ENCODE data around the gene ZBTB44.
"Not testable (repeated sequence)": the region's sequence is repeated elsewhere in the genome, so short reads cannot be mapped to it uniquely, and the experiment has no call there.

Gene ZBTB44

DNA sequence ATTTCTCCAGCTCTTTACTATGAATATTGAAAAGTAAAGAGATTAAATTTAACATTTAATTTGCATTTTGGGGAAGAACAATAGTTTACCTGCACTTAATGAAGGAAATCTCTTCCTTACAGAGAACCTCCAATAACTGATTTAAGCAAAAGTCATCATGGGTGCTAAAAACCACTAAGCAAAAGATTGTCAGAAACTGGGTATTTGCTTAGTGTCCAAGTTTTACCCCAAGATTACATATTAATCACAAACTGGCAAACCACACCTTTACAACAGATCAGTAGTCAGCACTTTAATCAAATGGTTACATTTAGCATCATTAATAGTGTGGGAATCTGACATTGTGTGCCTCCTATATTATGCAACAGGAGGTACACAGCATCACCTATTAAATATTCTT lies 2.7 kb downstream of the ZBTB44 start:
- no peak for DNase-seq

DNA sequence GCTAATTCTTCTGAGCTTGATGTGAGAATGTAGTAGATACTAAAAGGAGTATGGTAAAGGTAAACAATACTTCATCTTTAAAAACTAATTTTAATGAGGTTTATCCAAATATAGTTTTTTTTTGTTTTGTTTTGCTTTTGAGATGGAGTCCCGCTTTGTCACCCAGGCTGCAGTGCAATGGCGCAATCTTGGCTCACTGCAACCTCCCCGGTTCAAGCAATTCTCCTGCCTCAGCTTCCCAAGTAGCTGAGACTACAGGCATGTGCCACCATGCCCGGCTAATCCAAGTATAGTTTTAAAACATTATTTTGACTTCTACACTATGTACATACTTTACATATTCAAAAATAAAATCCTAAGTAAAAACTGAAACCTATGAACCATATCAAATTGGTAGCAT lies 4.1 kb downstream of the ZBTB44 start:
- no peak for DNase-seq

GRCh38 chr11:130308886-130309285 lies 5.8 kb downstream of the ZBTB44 start:
- DNase-seq = no peak

- DNase-seq = no peak
These were observed 6.7 kb downstream of the ZBTB44 start for GRCh38 chr11:130308059-130308458.

- no peak for DNase-seq
These were observed 10.1 kb downstream of the ZBTB44 start for GRCh38 chr11:130304651-130305050.

DNA sequence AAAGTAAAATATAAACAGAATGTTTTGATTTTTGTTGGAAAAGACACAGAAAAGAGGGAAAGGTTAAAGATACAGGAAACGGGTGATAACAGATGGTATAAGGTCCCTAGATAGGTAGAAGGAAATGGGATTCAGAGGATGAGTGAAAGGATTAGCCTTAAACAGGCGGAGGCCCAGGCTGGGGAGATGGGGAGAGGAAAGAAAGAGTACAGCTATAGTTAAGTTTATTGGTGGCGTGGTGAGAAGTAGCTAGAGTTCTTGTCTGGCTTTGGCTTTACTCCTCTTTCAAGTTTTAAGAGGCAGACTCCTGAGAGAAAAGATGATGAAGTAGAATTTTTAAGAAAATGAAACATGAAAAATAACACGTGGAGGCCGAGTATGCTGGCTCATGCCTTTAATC lies 13.7 kb downstream of the ZBTB44 start:
- no peak for DNase-seq

DNA sequence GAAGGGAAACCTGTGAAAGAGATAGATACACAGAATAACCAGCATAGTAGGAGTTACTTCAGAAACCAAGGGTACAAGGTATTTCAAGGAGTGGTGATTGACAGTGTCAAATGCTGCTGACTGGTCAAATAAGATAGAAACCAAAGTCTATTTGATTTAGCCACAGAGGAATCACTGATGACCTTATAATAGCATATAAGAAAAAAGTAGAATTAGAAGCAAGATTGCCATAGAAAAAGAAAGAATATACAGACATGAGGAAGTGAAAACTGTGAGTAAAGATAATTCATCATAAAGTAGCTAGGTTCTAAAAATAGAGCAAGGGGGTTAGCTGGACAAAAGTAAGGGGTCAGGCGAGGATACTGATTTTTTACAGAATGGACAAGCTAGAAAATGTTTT lies 14.2 kb downstream of the ZBTB44 start:
- DNase-seq = no peak

- no peak for DNase-seq
These were observed 14.7 kb downstream of the ZBTB44 start for GRCh38 chr11:130299978-130300377.

- DNase-seq = no peak
These were observed 19.1 kb downstream of the ZBTB44 start for GRCh38 chr11:130295657-130296056.

GRCh38 chr11:130282111-130282510 lies 32.6 kb downstream of the ZBTB44 start:
- DNase-seq = no peak

DNA sequence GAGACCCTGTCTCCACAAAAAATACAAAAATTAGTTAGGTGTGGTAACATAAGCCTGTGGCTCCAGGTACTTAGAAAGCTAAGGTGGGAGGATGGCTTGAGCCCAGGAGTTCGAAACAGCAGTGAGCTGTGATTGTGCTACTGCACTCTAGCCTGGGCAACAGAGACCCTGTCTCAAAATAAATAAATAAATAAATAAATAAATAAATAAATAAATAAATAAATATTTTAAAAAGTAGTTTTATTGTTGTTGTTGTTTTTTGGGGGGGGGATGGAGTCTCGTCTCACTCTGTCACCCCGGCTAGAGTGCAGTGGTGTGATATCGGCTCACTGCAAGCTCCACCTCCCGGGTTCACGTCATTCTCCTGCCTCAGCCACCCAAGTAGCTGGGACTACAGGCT lies 33.4 kb downstream of the ZBTB44 start:
- DNase-seq = not testable (repeated sequence)

DNA sequence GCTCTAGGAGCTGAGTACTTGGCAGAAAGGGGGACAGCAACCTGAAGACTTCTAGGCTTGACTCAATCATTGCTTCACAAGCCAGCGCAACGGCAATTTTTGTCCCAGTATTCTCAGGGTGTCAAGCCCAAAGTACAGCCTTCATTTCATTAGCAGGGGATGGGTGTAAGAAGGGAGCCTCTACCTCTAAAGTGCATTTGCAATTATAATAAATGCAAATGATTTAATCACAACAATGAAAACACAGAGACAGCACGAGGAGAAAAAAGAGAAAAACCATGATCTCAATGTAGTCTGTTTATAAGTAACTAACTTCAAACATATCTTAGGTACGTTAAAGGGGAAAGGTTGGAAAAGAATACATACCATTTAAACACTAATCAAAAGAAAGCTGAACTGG lies 34.7 kb downstream of the ZBTB44 start:
- DNase-seq = no peak

DNA sequence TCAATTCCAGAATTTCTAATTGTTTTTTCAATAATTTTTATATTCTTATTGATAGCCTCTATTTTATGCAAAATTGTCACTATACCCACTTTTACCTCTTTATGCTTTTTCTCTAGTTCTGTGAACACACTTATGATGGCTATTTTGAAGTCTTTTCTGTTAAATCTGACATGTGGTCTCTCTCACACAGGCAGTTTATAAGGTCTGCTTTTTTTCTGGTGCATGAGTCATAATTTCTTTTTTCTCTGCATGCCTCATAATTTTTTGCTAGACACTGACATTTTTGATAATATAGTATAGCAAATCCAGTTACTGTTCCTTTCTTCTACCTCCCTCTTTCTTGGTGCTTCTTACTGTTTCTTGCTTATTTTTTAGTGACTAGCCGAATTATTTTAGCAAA lies 36.0 kb downstream of the ZBTB44 start:
- no peak for DNase-seq

- no peak for DNase-seq
These were observed 36.6 kb downstream of the ZBTB44 start for GRCh38 chr11:130278151-130278550.

DNA sequence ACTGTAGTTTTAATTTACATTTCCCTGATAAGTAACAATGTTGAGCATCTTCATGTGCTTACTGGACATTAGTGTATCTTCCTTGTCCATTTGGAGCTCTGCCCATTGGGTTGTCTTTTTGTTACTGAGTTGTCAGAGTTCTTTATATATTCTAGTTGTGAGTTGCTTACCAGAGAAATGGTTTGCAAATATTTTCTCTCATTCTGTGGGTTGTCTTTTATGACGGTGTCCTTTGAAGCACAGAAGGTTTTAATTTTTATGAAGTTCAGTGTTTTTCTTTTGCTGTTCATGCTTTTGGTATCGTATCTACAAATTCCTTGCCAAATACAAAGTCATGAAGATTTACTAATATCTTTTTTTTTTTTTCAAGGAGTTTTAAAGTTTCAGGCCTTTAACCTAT lies 42.4 kb downstream of the ZBTB44 start:
- DNase-seq = no peak

DNA sequence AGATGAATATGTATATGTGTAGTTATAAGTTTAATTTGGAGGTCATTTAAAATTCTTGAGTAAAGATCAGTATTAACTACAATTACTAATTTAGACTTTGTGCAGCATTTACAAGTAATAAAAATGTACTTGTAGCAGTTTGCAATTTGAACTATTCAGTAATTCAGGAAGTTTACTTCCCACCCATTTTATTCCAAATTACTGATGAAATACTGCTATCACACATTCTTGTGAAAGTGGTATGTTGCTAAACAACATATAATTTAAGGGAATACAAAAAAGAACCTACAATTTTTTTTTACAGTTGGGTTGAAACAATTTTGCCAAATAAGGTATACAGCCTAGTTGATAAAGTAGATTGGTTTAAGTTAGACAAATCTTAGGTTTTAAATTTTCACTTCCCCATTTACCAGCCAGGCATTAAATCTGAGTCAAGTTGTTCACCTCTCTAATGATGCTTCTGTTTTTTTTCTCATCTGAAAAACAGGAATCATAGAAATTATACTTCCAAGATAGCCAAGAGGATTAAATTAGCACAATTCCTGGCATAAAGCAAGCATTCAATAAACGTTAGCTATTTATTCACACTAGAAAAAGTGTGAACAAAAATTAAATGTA lies 45.3 kb downstream of the ZBTB44 start:
- no peak for DNase-seq

GRCh38 chr11:130263351-130263750 lies 51.4 kb downstream of the ZBTB44 start:
- DNase-seq = no peak

GRCh38 chr11:130262424-130262823 lies 52.3 kb downstream of the ZBTB44 start:
- DNase-seq = no peak

DNA sequence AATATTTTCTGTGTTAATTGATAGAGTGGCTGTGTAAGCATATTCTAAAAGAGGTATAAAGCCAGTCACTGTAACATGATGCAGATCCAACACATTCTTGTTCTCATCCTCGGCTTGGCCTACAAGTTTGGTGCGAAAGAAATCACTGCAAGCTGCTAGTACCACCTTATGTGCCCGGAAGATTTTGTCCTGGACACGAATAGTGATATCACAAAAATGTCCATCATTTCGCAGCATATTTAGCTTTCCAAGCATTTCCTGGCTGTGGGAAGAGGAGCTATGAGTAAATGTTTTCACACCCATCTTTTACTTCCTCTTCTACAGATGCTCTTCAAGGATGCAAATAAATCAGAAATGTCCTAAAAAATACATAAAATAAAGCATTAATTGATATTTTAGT lies 53.1 kb downstream of the ZBTB44 start:
- DNase-seq = no peak

DNA sequence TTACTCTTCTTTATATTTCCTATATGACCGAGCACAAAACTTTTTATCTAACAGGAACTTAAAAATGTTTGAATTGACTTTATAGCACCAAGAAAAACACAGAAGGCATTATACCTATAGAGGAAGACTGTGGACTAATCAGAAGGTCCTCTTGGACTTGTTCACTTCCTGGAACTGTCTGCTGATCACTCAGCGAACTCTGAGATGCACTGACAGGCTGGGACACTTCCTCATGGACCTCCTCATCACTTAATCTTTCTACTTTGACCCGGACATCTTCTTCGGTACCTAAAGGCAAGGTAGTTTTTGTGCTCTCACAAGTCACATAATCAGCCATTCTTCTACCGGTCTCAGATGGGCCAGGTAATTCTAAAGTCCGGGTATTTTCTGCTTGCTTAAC lies 54.0 kb downstream of the ZBTB44 start:
- DNase-seq = no peak

DNA sequence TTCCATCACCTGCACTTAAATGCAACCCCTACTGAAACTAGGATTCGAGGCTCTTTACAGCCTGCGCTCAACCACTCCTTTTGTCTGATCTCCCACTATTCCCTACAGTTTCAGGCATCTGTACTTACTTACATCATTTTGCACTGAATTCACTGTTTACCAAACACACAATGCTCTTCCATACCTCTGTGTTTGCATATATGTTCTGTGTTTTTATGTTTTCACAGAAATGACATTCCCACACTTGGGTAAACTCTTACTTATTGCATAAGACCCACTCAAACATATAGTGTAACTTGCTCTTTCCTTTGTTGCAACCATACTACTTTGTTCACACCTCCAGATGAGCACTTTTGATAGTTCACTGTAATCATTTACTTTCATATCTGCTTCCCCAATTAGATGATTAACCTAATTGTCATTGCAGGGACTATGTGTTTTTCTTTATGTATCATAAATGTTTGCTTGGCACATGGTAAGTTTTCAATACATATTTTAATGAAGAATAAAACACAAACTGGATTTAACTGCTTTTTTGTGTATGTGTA lies 54.6 kb downstream of the ZBTB44 start:
- DNase-seq = no peak

DNA sequence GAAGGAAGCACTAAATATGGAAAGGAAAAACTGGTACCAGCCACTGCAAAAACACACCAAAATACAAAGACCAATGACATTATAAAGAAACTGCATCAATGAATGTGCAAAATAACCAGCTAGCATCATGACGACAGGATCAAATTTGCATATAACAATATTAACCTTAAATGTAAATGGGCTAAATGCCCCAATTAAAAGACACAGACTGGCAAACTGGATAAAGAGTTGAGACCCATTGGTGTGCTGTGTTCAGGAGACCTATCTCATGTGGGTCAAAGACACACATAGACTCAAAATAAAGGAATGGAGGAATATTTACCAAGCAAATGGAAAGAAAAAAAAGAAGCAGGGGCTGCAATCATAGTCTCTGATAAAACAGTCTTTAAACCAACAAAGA lies 63.0 kb downstream of the ZBTB44 start:
- DNase-seq = not testable (repeated sequence)

GRCh38 chr11:130249929-130250328 lies 64.8 kb downstream of the ZBTB44 start:
- not testable (repeated sequence) for DNase-seq

DNA sequence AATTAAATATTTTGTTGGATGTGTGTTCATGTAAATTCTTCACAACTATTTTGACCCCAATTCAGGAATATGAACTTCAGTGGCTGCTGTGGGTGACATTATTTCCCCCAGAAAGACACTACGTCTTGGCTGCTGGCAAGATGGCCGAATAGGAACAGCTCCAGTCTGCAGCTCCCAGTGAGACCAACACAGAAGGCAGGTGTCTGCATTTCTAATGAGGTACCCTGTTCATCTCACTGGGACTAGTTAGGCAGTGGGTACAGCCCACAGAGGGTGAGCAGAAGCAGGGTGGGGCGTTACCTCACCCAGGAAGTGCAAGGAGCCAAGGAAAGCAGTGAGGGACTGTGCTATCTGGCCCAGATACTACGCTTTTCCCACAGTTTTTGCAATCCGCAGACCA lies 65.3 kb downstream of the ZBTB44 start:
- no peak for DNase-seq

DNA sequence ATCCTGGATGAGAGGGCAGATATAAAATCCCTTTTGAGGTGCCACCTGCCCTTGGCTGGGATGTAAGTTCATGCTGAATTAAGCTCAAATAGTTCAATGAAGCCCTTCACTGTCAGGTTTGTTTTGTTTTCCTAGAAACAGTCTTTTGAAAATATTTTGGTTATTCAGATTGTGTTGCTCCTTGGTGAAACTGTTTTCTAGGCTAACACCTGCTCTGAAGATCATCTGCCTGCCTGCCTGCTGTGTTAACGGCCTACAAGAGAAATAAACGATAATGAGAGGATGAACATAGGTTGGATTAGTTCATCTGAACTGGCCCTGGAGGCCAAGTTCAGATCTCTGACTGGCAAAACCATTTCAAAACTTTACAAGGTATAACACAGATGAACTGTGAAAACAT lies 67.4 kb downstream of the ZBTB44 start:
- no peak for DNase-seq

Measured in activated effector memory CD4-positive, alpha-beta T cell treated with anti-CD3 and anti-CD28 coated beads, Interleukin-2, amount 50 U/mL, for 16 hours (primary cell).